Measurements from ENCODE around the gene TPM1.

- TF ChIP-seq KAT7 (CRISPR knock-in tag; IDR thresholded peaks at IDR 0.05; ENCODE audit: borderline replicate concordance) (no peak), CTCF (IDR thresholded peaks at IDR 0.05) (no peak), ZBTB43 (CRISPR knock-in tag; IDR thresholded peaks at IDR 0.05) (no peak), ATF3 (CRISPR knock-in tag; conservative IDR thresholded peaks at IDR 0.05) (no peak), NFYB (CRISPR knock-in tag; conservative IDR thresholded peaks at IDR 0.05; ENCODE audit: low read depth) (no peak), ERG (CRISPR knock-in tag; IDR thresholded peaks at IDR 0.05) (no peak), CREB1 (CRISPR knock-in tag; IDR thresholded peaks at IDR 0.05) (no peak), STAT6 (CRISPR knock-in tag; conservative IDR thresholded peaks at IDR 0.05; ENCODE audit: low read depth) (no peak), NR2C2 (CRISPR knock-in tag; IDR thresholded peaks at IDR 0.05) (no peak), GABPB1 (CRISPR knock-in tag; IDR thresholded peaks at IDR 0.05) (no peak)
These were observed 38.3 kb upstream of the TPM1 start for GRCh38 chr15:63004211-63004610.
